ENCODE results near the gene BICD1. TPM values are rescaled to one million over a fixed set of nuclear protein-coding genes. Genes with fewer than 3 reads are reported as not detected.
A peak's percentile ranks its signal among the peaks of the same experiment; 100 is the strongest.

The BICD1 gene
- total and polyA plus RNA-seq, 12 donors, result 2.5 to 14.7 (median 9.2) TPM

DNA sequence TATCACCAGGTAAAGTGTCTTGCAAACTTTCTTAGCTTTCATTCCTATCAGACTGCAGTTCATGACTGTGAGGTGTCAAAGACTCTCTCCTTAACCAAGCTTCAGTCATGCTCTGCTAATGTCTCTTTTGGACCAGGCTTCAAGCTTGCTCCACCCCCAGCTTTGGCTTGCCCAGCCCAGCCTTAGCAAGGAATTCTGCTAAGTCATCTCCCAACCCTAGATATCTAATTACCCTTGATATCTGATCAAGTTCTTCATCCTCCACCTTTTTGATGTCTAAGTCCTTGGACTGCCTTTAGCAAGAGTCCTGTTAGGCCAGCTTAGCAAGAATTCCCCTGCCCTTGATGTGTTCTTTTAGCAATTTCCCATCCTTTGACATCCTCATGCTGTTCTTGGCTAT, 183.8 kb downstream of the BICD1 start:
- ATAC-seq, result no peak
- no peaks in the 10 kb centered on the region for H3K27me3 ChIP-seq
- no peak for DNase-seq
- peaks cover 0 to 5% (median 0%) of the 10 kb centered on the region in 11 donors for H3K9me3 ChIP-seq
- H3K4me3 ChIP-seq, result no peak overlapping the region
- TF ChIP-seq, protein P1, sequence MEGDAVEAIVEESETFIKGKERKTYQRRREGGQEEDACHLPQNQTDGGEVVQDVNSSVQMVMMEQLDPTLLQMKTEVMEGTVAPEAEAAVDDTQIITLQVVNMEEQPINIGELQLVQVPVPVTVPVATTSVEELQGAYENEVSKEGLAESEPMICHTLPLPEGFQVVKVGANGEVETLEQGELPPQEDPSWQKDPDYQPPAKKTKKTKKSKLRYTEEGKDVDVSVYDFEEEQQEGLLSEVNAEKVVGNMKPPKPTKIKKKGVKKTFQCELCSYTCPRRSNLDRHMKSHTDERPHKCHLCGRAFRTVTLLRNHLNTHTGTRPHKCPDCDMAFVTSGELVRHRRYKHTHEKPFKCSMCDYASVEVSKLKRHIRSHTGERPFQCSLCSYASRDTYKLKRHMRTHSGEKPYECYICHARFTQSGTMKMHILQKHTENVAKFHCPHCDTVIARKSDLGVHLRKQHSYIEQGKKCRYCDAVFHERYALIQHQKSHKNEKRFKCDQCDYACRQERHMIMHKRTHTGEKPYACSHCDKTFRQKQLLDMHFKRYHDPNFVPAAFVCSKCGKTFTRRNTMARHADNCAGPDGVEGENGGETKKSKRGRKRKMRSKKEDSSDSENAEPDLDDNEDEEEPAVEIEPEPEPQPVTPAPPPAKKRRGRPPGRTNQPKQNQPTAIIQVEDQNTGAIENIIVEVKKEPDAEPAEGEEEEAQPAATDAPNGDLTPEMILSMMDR (IDR thresholded peaks at IDR 0.05), result no peak
- H3K27ac ChIP-seq, result no peak overlapping the region
- H3K36me3 ChIP-seq, result peaks cover 0 to 12% (median 0%) of the 10 kb centered on the region in 9 donors
- intact Hi-C loops (cut with DNase I), result loop anchor here in 1 of 10 donors (10.0 kb wide), 1 partner anchor 226 kb away; no protein-coding TSS in a partner anchor
- H3K4me1 ChIP-seq, result peaks cover 0 to 6% (median 0%) of the 10 kb centered on the region in 9 donors

- peaks cover 0 to 12% (median 0%) of the 10 kb centered on the region in 9 donors for H3K36me3 ChIP-seq
- peaks cover 0 to 5% (median 0%) of the 10 kb centered on the region in 11 donors for H3K9me3 ChIP-seq
- peaks cover 0 to 7% (median 0%) of the 10 kb centered on the region in 9 donors for H3K4me1 ChIP-seq
- DNase-seq (no peak), ATAC-seq (no peak)
- H3K27ac ChIP-seq, result no peak overlapping the region
- no peaks in the 10 kb centered on the region for H3K27me3 ChIP-seq
- 90 to 94% methylated on average over 4 of the region's 4 CpGs for WGBS, 2 donors
- intact Hi-C loops (cut with DNase I), result loop anchor here in 1 of 10 donors (10.0 kb wide), 1 partner anchor 227 kb away; no protein-coding TSS in a partner anchor
- no peak overlapping the region for H3K4me3 ChIP-seq
- TF ChIP-seq, protein P1 (IDR thresholded peaks at IDR 0.05), result no peak
These were observed 185.5 kb downstream of the BICD1 start for GRCh38 chr12:32292151-32292550.

GRCh38 chr12:32293808-32294419, 187.3 kb downstream of the BICD1 start:
- Histone ChIP-seq H3K9me3 (peaks cover 0 to 5% (median 0%) of the 10 kb centered on the region in 11 donors), H3K27me3 (no peaks in the 10 kb centered on the region), H3K27ac (no peak overlapping the region), H3K4me1 (peaks cover 0 to 7% (median 0%) of the 10 kb centered on the region in 9 donors), H3K4me3 (no peak overlapping the region), H3K36me3 (peaks cover 0 to 12% (median 0%) of the 10 kb centered on the region in 9 donors)
- WGBS, 2 donors, result 96 to 98% methylated on average over 6 of the region's 6 CpGs
- TF ChIP-seq, protein P1 (IDR thresholded peaks at IDR 0.05), result peak in 1 of 9 donors; percentile 18
- intact Hi-C loops (cut with DNase I), result loop anchor here in 1 of 10 donors (10.0 kb wide), 1 partner anchor 229 kb away; no protein-coding TSS in a partner anchor
- no peak for ATAC-seq
- no peak for DNase-seq

- TF ChIP-seq, protein P1 (IDR thresholded peaks at IDR 0.05), result no peak
- Histone ChIP-seq H3K4me3 (no peak overlapping the region), H3K27me3 (no peaks in the 10 kb centered on the region), H3K27ac (no peak overlapping the region), H3K36me3 (peaks cover 0 to 12% (median 0%) of the 10 kb centered on the region in 9 donors), H3K4me1 (peaks cover 0 to 12% (median 0%) of the 10 kb centered on the region in 9 donors), H3K9me3 (no peaks in the 10 kb centered on the region)
- DNase-seq (no peak), ATAC-seq (peak in 2 of 8 donors; percentile 35 to 37)
- intact Hi-C loops (cut with DNase I), result loop anchor here in 1 of 10 donors (10.0 kb wide), 1 partner anchor 232 kb away; no protein-coding TSS in a partner anchor
- WGBS, 2 donors, result 52 to 59% methylated on average over 4 of the region's 4 CpGs
These were observed 189.9 kb downstream of the BICD1 start for GRCh38 chr12:32296567-32296966.
